SK-N-MC (cell line): ENCODE measurements around the gene LRCOL1.

ENCODE experiments used
- DNase-seq: peaks from one replicate; pipeline ENCODE4 v3.0.0-alpha.2; 2011; ENCODE audit warnings: low read depth, low spot score
- H3K27ac ChIP-seq: fragments of 200-600 bp; sonication (generic); 2 replicates; pipeline ENCODE4 v1.5.1; 2016; ENCODE audit warnings: mixed run types
- H3K36me3 ChIP-seq: fragments of 200-600 bp; sonication (generic); 2 replicates; pipeline ENCODE4 v1.6.1; 2017; ENCODE audit warnings: antibody characterized with exemption, low read length, mixed read lengths; ENCODE audit not compliant: insufficient read depth
- H3K4me3 ChIP-seq: fragments of 200-600 bp; sonication (generic); 2 replicates; pipeline ENCODE4 v1.5.1; 2016
- H3K9ac ChIP-seq: fragments of 200-600 bp; sonication (generic); 2 replicates; pipeline ENCODE4 v1.8.0; 2017; ENCODE audit warnings: mixed run types, mixed read lengths; ENCODE audit not compliant: insufficient read length
- H3K9me3 ChIP-seq: fragments of 200-600 bp; sonication (generic); 2 replicates; pipeline ENCODE4 v1.6.1; 2017; ENCODE audit warnings: low read depth, mild to moderate bottlenecking, antibody characterized with exemption, low read length, moderate library complexity, mixed read lengths
- EZH2 ChIP-seq: fragments of 200-600 bp; sonication (generic); IDR thresholded peaks from one replicate; pipeline ENCODE4 v1.6.1; 2017; ENCODE audit warnings: antibody characterized with exemption
- FOXP2 ChIP-seq: optimal IDR thresholded peaks from 2 replicates; pipeline ENCODE3; 2011; ENCODE audit warnings: mild to moderate bottlenecking, moderate library complexity; ENCODE audit not compliant: insufficient read depth; ENCODE audit errors: extremely low read length, control extremely low read depth
- POLR2AphosphoS5 ChIP-seq: IDR thresholded peaks from 2 replicates; pipeline ENCODE4 v1.6.1; 2012; ENCODE audit warnings: mild to moderate bottlenecking, low read depth, low read length, borderline replicate concordance

The LRCOL1 gene

DNA sequence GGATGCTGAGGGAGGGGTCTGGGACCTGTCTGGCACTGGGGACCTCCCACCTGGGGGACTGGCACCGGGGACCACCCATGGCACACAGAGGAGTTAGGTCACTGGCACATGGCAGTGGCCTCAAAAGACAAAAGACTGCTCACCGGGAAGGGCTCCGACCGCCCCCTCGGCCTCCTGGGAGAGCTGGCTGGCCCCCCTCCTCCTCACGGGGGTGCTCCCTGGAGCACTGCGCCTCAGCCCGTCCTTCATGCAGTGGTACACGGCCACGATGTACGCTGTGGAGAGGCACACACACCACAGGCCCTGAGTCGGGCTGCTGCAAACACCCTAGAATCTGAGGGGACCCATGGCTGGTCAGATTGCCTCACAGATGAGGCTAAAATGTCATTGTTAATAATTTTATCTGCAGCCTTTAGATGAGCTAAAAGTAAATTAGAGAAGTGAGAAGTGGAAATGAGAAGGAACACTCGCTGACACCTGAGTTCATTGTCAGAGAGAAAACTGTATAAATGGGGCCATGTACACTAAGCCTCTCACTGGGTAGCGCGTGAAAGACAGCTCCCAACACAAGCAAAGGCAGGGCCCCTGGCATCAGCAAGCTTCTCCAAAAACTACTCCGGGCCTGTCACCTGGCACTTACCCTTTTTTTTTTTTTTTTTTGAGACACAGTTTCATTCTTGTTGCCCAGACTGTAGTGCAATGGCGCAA is 22.3 kb upstream of the LRCOL1 start:
- peaks cover 89% of the 10 kb centered on the region for H3K36me3 ChIP-seq

DNA sequence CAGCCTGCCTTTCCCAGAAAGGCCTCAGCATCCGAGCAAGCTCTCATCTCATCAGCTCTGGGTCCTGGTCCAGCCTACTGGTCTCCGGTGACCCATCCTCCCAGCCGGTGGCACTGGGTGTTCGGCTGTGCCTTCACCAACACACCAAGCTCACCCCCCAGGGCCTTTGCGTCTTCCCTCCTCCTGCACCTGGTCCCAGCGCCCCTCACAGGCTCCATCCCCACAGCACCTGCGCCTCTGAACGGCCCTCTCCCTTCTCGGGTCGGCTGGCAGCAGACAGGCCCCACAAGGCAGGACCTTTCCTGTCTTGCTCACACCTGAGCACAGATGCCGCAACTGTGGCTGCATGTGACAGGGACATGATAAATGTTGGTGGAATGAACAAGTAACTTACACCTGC is 21.3 kb upstream of the LRCOL1 start:
- Histone ChIP-seq H3K4me3 (no peak overlapping the region), H3K27ac (no peak overlapping the region), H3K9me3 (no peaks in the 10 kb centered on the region), H3K36me3 (peaks cover 79% of the 10 kb centered on the region), H3K9ac (no peak overlapping the region)
- TF ChIP-seq EZH2, result no peak
- TF ChIP-seq POLR2AphosphoS5, result no peak
- no peak for TF ChIP-seq FOXP2
- no peak for DNase-seq

More for the DNA sequence above, 22.3 kb upstream of the LRCOL1 start:
- Histone ChIP-seq H3K4me3 (no peak overlapping the region), H3K27ac (no peak overlapping the region), H3K9me3 (no peaks in the 10 kb centered on the region), H3K9ac (no peak overlapping the region)
- TF ChIP-seq EZH2 (no peak), POLR2AphosphoS5 (no peak), FOXP2 (no peak)
- DNase-seq, result no peak

DNA sequence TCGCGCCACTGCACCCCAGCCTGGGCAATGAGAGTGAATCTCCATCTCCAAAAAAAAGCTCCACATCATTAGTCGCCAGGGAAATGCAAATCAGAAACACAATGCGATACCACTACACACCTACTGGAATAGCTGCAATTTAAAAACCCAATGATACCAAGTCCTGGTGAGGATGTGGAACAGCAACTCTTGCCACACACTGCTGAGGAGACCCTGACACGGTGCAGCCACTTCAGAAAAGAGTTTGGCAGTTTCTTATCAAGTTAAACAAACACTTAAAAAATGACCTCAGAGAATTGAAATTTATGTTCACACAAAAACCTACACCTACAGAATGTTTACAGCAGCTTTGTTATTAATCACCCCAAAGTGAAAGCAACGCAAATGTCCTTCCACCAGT is 20.3 kb upstream of the LRCOL1 start:
- TF ChIP-seq EZH2 (no peak), POLR2AphosphoS5 (no peak), FOXP2 (no peak)
- DNase-seq, result no peak
- Histone ChIP-seq H3K36me3 (peaks cover 80% of the 10 kb centered on the region), H3K27ac (no peak overlapping the region), H3K9ac (no peak overlapping the region), H3K4me3 (no peak overlapping the region), H3K9me3 (no peaks in the 10 kb centered on the region)

DNA sequence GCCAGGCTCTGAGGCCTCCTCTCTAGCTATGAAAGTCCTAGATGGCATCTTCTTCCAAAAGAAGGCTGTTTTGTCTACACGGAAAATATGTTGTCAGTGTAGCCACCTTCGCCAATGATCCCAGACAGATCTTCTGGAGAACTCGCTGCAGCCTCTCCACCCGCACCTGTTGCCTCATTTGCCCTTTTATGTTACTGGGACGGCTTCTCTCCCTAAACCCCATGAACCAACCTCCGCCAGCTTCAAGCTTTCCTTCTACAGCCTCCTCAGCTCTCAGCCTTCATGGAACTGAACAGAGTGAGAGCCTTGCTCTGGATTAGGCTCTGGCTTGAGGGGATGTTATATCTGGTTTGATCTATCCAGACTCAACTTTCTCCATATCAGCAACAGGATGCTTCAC is 18.9 kb upstream of the LRCOL1 start:
- DNase-seq, result no peak
- H3K27ac ChIP-seq, result no peak overlapping the region
- peaks cover 79% of the 10 kb centered on the region for H3K36me3 ChIP-seq
- H3K9me3 ChIP-seq, result no peaks in the 10 kb centered on the region
- H3K9ac ChIP-seq, result no peak overlapping the region
- no peak overlapping the region for H3K4me3 ChIP-seq
- TF ChIP-seq EZH2, result no peak
- no peak for TF ChIP-seq FOXP2
- TF ChIP-seq POLR2AphosphoS5, result no peak

DNA sequence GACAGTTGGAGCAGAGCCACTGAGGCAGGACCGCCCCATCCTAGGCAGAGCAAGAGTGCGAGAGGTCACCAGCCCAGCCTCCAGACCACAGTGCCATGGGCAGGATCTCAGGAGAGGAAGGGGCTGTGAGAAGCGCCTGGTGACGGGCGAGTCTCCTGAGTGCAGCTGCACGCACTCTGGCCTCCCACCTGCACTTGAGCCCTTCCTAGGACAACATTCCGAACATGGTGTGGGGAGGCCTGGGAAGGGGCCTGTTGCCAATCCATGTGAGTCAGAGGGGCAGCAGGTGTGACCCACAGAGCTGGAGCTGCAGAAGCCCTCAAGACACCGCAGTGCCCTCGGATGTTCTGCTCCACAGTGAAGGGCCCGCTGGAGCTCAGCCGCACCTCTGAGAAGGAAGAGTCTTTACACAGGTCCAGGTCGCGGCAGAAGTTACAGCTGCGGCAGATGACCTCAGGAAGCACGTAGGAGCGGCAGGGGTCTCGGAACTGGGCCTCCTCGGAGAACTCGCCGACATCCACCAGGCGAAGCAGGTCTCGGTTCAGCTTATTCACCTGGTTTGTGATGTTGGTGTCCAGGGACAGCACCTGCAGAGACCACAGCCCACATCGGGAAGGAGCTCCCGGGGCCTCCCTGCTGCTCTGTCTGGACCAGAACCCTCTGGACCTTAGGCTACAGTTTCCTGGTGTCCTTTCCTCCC is 15.5 kb upstream of the LRCOL1 start:
- Histone ChIP-seq H3K9me3 (no peaks in the 10 kb centered on the region), H3K4me3 (no peak overlapping the region), H3K36me3 (peaks cover 54% of the 10 kb centered on the region), H3K27ac (no peak overlapping the region), H3K9ac (no peak overlapping the region)
- no peak for DNase-seq
- no peak for TF ChIP-seq POLR2AphosphoS5
- no peak for TF ChIP-seq EZH2
- TF ChIP-seq FOXP2, result no peak

DNA sequence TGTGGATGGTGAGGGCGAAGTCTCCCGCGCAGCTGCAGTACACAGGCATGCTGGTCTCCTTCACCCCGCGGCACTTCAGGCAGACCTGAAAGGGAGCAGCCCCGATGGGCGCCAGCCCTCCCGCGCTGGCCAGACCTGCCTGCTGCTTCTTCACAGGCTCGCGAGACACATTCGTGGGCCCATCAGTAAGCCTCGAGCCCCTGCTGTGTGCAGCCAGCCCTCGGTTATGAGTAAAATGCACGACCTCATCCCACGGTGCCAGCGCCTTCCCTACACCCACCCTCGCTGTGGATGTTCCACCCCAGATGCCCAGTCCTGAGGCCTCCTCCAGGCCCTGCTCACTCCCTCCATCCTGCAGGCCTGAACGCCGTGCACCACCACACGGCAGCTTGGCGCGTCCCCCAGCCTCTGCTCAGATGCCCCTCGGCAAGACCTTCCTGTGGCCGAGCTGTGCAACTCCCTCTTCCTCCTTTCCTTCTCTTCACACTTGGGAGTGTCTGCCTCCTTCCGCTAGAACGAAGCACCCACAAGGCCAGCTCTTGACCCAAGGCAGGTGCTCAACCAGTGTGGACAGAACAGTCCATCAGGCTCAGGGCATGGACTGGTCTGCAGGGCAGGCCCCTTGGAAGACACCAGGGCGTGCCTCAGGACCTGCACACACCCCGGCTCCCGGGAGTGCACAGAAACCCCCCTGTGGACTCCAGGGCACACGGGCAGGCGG is 14.7 kb upstream of the LRCOL1 start:
- no peak for TF ChIP-seq EZH2
- no peak for TF ChIP-seq FOXP2
- TF ChIP-seq POLR2AphosphoS5, result no peak
- H3K4me3 ChIP-seq, result no peak overlapping the region
- DNase-seq, result no peak
- no peak overlapping the region for H3K9ac ChIP-seq
- H3K36me3 ChIP-seq, result peaks cover 46% of the 10 kb centered on the region
- no peaks in the 10 kb centered on the region for H3K9me3 ChIP-seq
- no peak overlapping the region for H3K27ac ChIP-seq

DNA sequence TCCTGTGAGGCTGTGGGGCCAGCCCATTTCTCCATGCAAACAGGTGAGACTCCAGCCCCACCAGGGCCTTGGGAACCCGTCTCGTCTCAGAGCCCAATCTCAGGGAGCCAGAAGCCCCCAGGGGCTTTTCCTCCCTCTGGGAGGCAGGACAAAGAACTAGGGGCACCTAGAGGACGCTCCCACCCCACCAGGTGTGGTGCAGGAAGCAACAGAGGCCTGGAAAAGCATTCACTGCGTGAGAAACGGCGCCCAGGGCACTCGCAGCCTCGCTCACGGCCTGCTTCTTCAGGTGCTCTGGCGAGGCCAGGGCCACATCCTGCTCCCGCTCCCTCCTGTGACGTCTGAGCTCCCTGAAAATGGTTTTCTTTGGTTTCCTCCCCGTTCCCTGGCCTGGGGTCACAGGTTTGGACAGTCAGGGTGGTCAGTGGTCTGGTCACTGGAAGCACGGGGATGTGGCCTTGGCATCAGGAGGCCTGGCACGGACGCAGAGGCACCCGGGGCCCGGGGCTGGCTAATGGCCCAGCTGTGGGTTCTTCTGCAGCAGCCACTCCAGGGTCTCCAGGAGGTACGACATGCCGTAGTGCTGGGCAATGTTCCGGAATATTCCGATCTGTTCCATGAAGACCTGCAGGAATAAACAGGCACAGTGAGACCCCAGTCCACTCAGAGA is 13.9 kb upstream of the LRCOL1 start:
- DNase-seq, result no peak
- TF ChIP-seq FOXP2 (no peak), POLR2AphosphoS5 (no peak), EZH2 (no peak)
- H3K36me3 ChIP-seq, result peaks cover 39% of the 10 kb centered on the region
- no peak overlapping the region for H3K4me3 ChIP-seq
- H3K9me3 ChIP-seq, result no peaks in the 10 kb centered on the region
- H3K9ac ChIP-seq, result no peak overlapping the region
- peak overlapping the region; percentile 48 for H3K27ac ChIP-seq

DNA sequence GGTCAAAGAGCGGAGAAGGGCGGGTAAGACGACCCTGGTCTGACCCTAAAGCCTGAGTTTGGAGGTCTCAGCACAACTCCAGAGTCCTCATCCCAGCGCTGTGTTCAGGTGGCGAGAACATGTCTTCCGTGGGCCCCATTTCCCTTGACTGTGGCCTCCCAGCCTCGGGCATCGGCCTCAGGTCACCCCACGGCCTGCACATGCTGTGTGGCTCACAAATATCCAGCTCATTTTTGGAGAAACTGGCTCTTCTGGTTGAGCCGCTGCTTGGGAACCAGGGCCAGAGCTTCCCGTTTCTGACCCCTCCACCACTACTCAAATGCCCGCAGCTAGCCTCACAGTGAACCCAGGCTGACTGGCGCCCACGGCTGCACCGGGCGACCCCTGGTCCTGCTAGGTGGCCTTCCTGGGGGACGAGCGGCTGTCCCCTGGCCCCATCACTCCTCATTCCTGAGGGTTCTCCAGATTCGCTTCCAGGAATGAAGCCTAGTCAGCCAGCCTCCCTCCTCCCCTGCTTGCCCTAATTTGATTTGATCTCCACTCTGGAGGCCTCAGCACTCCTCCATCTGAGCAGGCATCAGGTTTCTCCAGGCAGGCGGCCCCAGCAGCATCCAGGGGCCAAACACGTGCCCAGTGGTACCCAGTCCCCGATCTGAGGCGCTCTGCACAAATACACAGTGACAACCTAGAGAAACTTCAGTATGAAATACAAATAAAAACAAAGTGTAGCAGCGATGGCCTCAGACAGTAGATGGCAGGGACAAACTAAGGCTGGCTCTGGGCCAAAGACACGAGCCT is 12.9 kb upstream of the LRCOL1 start:
- DNase-seq, result no peak
- Histone ChIP-seq H3K4me3 (no peak overlapping the region), H3K36me3 (peaks cover 30% of the 10 kb centered on the region), H3K9ac (no peak overlapping the region), H3K9me3 (no peaks in the 10 kb centered on the region), H3K27ac (peak overlapping the region; percentile 48; the same call in 1 of the 2 replicates)
- no peak for TF ChIP-seq EZH2
- TF ChIP-seq FOXP2, result no peak
- TF ChIP-seq POLR2AphosphoS5, result no peak
